WTC11 (cell line): ENCODE data around the gene MTUS2.

ENCODE experiments used
- ELF4 ChIP-seq: sonication (generic); formaldehyde crosslinking; IDR thresholded peaks from 2 replicates; pipeline ENCODE4 v1.8.1; 2022; ENCODE audit warnings: low read depth, mild to moderate bottlenecking, moderate library complexity, missing genetic modification reagents
- KAT7 ChIP-seq: sonication (generic); formaldehyde crosslinking; IDR thresholded peaks from 2 replicates; pipeline ENCODE4 v1.8.1; 2023; ENCODE audit warnings: missing genetic modification reagents, mild to moderate bottlenecking, borderline replicate concordance
- SP1 ChIP-seq: sonication (generic); formaldehyde crosslinking; conservative IDR thresholded peaks from 2 replicates; pipeline ENCODE4 v1.8.1; 2022; ENCODE audit warnings: missing genetic modification reagents
- TF ChIP-seq, protein P1 (sequence below): sonication (generic); formaldehyde crosslinking; IDR thresholded peaks from 2 replicates; pipeline ENCODE4 v1.8.1; 2023; ENCODE audit warnings: mild to moderate bottlenecking, missing genetic modification reagents, moderate library complexity
- TF ChIP-seq, protein P2 (sequence below): sonication (generic); formaldehyde crosslinking; IDR thresholded peaks from 2 replicates; pipeline ENCODE4 v1.8.0; 2022; ENCODE audit warnings: mild to moderate bottlenecking, missing genetic modification reagents
- TF ChIP-seq, protein P3 (sequence below): fragments of 200-600 bp; IDR thresholded peaks from 2 replicates; pipeline ENCODE4 v1.8.0; 2022; ENCODE audit warnings: antibody characterized with exemption
- TF ChIP-seq, protein P4 (sequence below): sonication (generic); formaldehyde crosslinking; IDR thresholded peaks from 2 replicates; pipeline ENCODE4 v1.8.0; 2023; ENCODE audit warnings: mild to moderate bottlenecking, missing genetic modification reagents
- TF ChIP-seq, protein P5 (sequence below): sonication (generic); formaldehyde crosslinking; IDR thresholded peaks from 2 replicates; pipeline ENCODE4 v1.8.0; 2022; ENCODE audit warnings: mild to moderate bottlenecking, missing genetic modification reagents

DNA sequence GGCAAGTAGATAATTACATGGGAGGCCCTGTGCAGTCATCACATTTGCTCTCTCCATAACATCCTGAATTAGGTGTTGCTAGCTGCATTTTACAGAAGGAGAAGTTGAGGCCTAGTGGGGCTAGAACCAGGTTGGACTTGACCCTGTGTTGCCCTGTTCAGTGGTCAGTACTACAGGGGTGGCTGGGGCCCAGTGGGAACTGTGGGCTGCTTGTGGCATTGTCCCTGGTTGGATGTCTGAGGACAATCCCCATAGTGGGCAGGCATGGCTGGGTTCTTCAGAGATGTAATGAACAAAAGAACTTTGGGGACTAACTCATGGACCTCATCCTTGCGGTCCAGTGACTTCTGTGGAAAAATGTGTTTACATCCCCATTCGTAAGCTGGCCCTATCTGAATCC lies 38.9 kb downstream of the MTUS2 start:
- TF ChIP-seq ELF4 (CRISPR knock-in tag), result no peak
- TF ChIP-seq, protein P1, sequence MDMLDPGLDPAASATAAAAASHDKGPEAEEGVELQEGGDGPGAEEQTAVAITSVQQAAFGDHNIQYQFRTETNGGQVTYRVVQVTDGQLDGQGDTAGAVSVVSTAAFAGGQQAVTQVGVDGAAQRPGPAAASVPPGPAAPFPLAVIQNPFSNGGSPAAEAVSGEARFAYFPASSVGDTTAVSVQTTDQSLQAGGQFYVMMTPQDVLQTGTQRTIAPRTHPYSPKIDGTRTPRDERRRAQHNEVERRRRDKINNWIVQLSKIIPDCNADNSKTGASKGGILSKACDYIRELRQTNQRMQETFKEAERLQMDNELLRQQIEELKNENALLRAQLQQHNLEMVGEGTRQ, result no peak
- TF ChIP-seq, protein P2, sequence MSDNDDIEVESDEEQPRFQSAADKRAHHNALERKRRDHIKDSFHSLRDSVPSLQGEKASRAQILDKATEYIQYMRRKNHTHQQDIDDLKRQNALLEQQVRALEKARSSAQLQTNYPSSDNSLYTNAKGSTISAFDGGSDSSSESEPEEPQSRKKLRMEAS (CRISPR knock-in tag), result no peak
- TF ChIP-seq, protein P3, sequence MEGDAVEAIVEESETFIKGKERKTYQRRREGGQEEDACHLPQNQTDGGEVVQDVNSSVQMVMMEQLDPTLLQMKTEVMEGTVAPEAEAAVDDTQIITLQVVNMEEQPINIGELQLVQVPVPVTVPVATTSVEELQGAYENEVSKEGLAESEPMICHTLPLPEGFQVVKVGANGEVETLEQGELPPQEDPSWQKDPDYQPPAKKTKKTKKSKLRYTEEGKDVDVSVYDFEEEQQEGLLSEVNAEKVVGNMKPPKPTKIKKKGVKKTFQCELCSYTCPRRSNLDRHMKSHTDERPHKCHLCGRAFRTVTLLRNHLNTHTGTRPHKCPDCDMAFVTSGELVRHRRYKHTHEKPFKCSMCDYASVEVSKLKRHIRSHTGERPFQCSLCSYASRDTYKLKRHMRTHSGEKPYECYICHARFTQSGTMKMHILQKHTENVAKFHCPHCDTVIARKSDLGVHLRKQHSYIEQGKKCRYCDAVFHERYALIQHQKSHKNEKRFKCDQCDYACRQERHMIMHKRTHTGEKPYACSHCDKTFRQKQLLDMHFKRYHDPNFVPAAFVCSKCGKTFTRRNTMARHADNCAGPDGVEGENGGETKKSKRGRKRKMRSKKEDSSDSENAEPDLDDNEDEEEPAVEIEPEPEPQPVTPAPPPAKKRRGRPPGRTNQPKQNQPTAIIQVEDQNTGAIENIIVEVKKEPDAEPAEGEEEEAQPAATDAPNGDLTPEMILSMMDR, result no peak
- TF ChIP-seq, protein P4, sequence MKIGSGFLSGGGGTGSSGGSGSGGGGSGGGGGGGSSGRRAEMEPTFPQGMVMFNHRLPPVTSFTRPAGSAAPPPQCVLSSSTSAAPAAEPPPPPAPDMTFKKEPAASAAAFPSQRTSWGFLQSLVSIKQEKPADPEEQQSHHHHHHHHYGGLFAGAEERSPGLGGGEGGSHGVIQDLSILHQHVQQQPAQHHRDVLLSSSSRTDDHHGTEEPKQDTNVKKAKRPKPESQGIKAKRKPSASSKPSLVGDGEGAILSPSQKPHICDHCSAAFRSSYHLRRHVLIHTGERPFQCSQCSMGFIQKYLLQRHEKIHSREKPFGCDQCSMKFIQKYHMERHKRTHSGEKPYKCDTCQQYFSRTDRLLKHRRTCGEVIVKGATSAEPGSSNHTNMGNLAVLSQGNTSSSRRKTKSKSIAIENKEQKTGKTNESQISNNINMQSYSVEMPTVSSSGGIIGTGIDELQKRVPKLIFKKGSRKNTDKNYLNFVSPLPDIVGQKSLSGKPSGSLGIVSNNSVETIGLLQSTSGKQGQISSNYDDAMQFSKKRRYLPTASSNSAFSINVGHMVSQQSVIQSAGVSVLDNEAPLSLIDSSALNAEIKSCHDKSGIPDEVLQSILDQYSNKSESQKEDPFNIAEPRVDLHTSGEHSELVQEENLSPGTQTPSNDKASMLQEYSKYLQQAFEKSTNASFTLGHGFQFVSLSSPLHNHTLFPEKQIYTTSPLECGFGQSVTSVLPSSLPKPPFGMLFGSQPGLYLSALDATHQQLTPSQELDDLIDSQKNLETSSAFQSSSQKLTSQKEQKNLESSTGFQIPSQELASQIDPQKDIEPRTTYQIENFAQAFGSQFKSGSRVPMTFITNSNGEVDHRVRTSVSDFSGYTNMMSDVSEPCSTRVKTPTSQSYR (CRISPR knock-in tag), result no peak
- TF ChIP-seq, protein P5, sequence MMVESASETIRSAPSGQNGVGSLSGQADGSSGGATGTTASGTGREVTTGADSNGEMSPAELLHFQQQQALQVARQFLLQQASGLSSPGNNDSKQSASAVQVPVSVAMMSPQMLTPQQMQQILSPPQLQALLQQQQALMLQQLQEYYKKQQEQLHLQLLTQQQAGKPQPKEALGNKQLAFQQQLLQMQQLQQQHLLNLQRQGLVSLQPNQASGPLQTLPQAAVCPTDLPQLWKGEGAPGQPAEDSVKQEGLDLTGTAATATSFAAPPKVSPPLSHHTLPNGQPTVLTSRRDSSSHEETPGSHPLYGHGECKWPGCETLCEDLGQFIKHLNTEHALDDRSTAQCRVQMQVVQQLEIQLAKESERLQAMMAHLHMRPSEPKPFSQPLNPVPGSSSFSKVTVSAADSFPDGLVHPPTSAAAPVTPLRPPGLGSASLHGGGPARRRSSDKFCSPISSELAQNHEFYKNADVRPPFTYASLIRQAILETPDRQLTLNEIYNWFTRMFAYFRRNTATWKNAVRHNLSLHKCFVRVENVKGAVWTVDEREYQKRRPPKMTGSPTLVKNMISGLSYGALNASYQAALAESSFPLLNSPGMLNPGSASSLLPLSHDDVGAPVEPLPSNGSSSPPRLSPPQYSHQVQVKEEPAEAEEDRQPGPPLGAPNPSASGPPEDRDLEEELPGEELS (CRISPR knock-in tag), result no peak
- TF ChIP-seq KAT7 (CRISPR knock-in tag), result no peak
- no peak for TF ChIP-seq SP1 (CRISPR knock-in tag)
